Right lobe of liver (tissue), 6 donors: Measurements from ENCODE around the gene LANCL3. TPM values are rescaled to one million over a fixed set of nuclear protein-coding genes. Genes with fewer than 3 reads are reported as not detected.

Source experiments
- ATAC-seq, 4 donors: fragments of 200-7000 bp; cut with Tn5 transposase; one replicate each; pipeline ENCODE4 v1.9.1; 2020; ENCODE audit warnings: mild to moderate bottlenecking in 4 of 4, moderate library complexity in 4 of 4
- DNase-seq, 3 donors: peaks; one replicate each; pipeline ENCODE4 v3.0.0-alpha.2; 2020
- H3K27ac ChIP-seq, 3 donors: fragments of 200-600 bp; one replicate each; pipeline ENCODE4 v1.8.0; 2022
- H3K27me3 ChIP-seq, 2 donors: fragments of 200-600 bp; one replicate each; pipeline ENCODE4 v1.8.0; 2022
- H3K36me3 ChIP-seq, 4 donors: fragments of 200-600 bp; sonication (generic) in 1 of 4; one replicate each; pipeline versions ENCODE4 v1.5.1 to v1.8.0; 2017 to 2022; ENCODE audit warnings: control low read depth in 1 of 4
- H3K4me1 ChIP-seq, 4 donors: fragments of 200-600 bp; sonication (generic) in 1 of 4; one replicate each; pipeline versions ENCODE4 v1.5.1 to v1.8.0; 2017 to 2022; ENCODE audit warnings: control low read depth in 1 of 4
- H3K4me3 ChIP-seq, 3 donors: fragments of 200-600 bp; one replicate each; pipeline ENCODE4 v1.8.0; 2022
- H3K9me3 ChIP-seq, 4 donors: fragments of 200-600 bp; sonication (generic) in 1 of 4; one replicate each; pipeline versions ENCODE4 v1.5.1 to v1.8.0; 2017 to 2022; ENCODE audit warnings: control low read depth in 1 of 4
- CTCF ChIP-seq, 4 donors: fragments of 200-600 bp in 3 of 4; fragments of 450-650 bp in 1 of 4; IDR thresholded peaks; one replicate each; pipeline versions ENCODE4 v1.5.1 to v1.8.0; 2016 to 2022; ENCODE audit warnings: antibody characterized with exemption in 4 of 4, mild to moderate bottlenecking in 2 of 4
- POLR2A ChIP-seq: fragments of 450-650 bp; IDR thresholded peaks from one replicate; pipeline ENCODE4 v1.6.1; 2017; ENCODE audit warnings: antibody characterized with exemption, mild to moderate bottlenecking
- WGBS: methylation state at CpG from one replicate; pipeline ENCODE4 v1.1.6; 2018; ENCODE audit warnings: low coverage, low lambda C conversion rate; ENCODE audit not compliant: insufficient coverage; ENCODE audit errors: missing lambda C conversion rate; 5-methylcytosine and 5-hydroxymethylcytosine counted together
- intact Hi-C, 2 donors: fragments of 100-400 bp; cut with DNase I; formaldehyde crosslinking; loops; one replicate each; pipeline versions ENCODE4 v1.11.2 to v1.14.1; 2022
- total RNA-seq, 6 experiments: library from RNA; depleted of rRNA in 2 of 6; stranded (reverse); fragments of >200 nt in 2 of 6; fragmentation: NEBNext Ultra II Directional in 3 of 6; extraction: Animal tissue kit (Norgen Biotek cat#: 25700) in 3 of 6; gene quantifications; one replicate each; pipeline versions ENCODE4 v1.1.0 to v1.2.4, GENCODE V29; 2016 to 2023
- donor health status: DM: no; HTN: yes; CAD: no.
- donor health status: DM: no; HTN: no; CAD: no.
- donor health status: DM: no; HTN: no; CAD: no.
- donor health status: DM: no; HTN: yes; CAD: no.
- donor health status: DM: no; HTN: yes; CAD: no.

LANCL3 gene
- total RNA-seq, 6 experiments from 2014 or later = 0.02 to 0.10 (median 0.07) TPM; not detected in 3

- DNase-seq (no peak), ATAC-seq (no peak)
- WGBS = 61% methylated on average over 1 of the region's 1 CpG
- Histone ChIP-seq H3K27me3 (no peaks in the 10 kb centered on the region), H3K27ac (no peak overlapping the region), H3K9me3 (no peaks in the 10 kb centered on the region), H3K4me1 (no peaks in the 10 kb centered on the region), H3K4me3 (no peak overlapping the region), H3K36me3 (no peaks in the 10 kb centered on the region)
- TF ChIP-seq CTCF (IDR thresholded peaks at IDR 0.05) (no peak), POLR2A (no peak)
- intact Hi-C loops = no loop called here
Observed at GRCh38 chrX:37653397-37654085, 82.1 kb downstream of the LANCL3 start.

GRCh38 chrX:37658343-37659030, 87.0 kb downstream of the LANCL3 start:
- DNase-seq (no peak), ATAC-seq (no peak)
- H3K4me3 ChIP-seq = no peak overlapping the region
- H3K36me3 ChIP-seq = no peaks in the 10 kb centered on the region
- H3K27me3 ChIP-seq = no peaks in the 10 kb centered on the region
- no peaks in the 10 kb centered on the region for H3K9me3 ChIP-seq
- TF ChIP-seq CTCF (IDR thresholded peaks at IDR 0.05) (no peak), POLR2A (no peak)
- intact Hi-C loops = no loop called here
- no peak overlapping the region for H3K27ac ChIP-seq
- WGBS = 54% methylated on average over 4 of the region's 4 CpGs
- H3K4me1 ChIP-seq = no peaks in the 10 kb centered on the region

GRCh38 chrX:37659047-37659446, 87.6 kb downstream of the LANCL3 start:
- WGBS = 65% methylated on average over 1 of the region's 1 CpG
- intact Hi-C loops = no loop called here
- H3K4me1 ChIP-seq = no peaks in the 10 kb centered on the region

GRCh38 chrX:37662181-37662580, 90.7 kb downstream of the LANCL3 start:
- no peak overlapping the region for H3K4me3 ChIP-seq
- ATAC-seq (no peak), DNase-seq (no peak)
- H3K9me3 ChIP-seq = no peaks in the 10 kb centered on the region
- no peaks in the 10 kb centered on the region for H3K36me3 ChIP-seq
- H3K4me1 ChIP-seq = no peaks in the 10 kb centered on the region
- WGBS = 82% methylated on average over 4 of the region's 4 CpGs
- H3K27ac ChIP-seq = no peak overlapping the region
- no peaks in the 10 kb centered on the region for H3K27me3 ChIP-seq
- intact Hi-C loops = no loop called here
- TF ChIP-seq POLR2A (no peak), CTCF (IDR thresholded peaks at IDR 0.05) (no peak)

More at GRCh38 chrX:37659047-37659446, 87.6 kb downstream of the LANCL3 start:
- TF ChIP-seq POLR2A (no peak), CTCF (IDR thresholded peaks at IDR 0.05) (no peak)
- no peak overlapping the region for H3K27ac ChIP-seq
- ATAC-seq = no peak
- H3K4me3 ChIP-seq = no peak overlapping the region
- no peaks in the 10 kb centered on the region for H3K9me3 ChIP-seq
- no peaks in the 10 kb centered on the region for H3K27me3 ChIP-seq
- H3K36me3 ChIP-seq = no peaks in the 10 kb centered on the region
- DNase-seq = no peak
